CD8-positive, alpha-beta memory T cell (primary cell): ENCODE results near the gene OR13H1. TPM values are rescaled to one million over a fixed set of nuclear protein-coding genes. Genes with fewer than 3 reads are reported as not detected.
"Not testable (repeated sequence)": the region's sequence is repeated elsewhere in the genome, so short reads cannot be mapped to it uniquely, and the experiment has no call there.

Source experiments
- CTCF ChIA-PET: fragments of 350-600 bp; sonication (Branson Sonifier 250); formaldehyde crosslinking; loops from one replicate; lab custom pipeline; 2021; ENCODE audit warnings: antibody characterized with exemption; lab: Charles Lee
- POLR2A ChIA-PET: fragments of 350-600 bp; sonication (Branson Sonifier 250); formaldehyde crosslinking; loops from one replicate; lab custom pipeline; 2021; ENCODE audit warnings: antibody characterized with exemption; lab: Charles Lee
- DNase-seq, 5 donors: peaks; one replicate each; pipeline versions ENCODE4 v3.0.0 to v3.0.0-alpha.2; 2020 to 2022; ENCODE audit warnings: mixed read lengths in 1 of 5
- H3K27ac ChIP-seq: one replicate; pipeline ENCODE4 v1.7.0; 2013; ENCODE audit warnings: low read depth, mild to moderate bottlenecking, low read length, moderate library complexity
- H3K27me3 ChIP-seq: 2 replicates; pipeline ENCODE4 v1.7.0; 2013; ENCODE audit warnings: low read length, mild to moderate bottlenecking; ENCODE audit not compliant: insufficient read depth, poor library complexity, severe bottlenecking
- H3K36me3 ChIP-seq: 2 replicates; pipeline ENCODE4 v1.7.0; 2013; ENCODE audit warnings: mild to moderate bottlenecking, low read length, moderate library complexity; ENCODE audit not compliant: insufficient read depth
- H3K4me1 ChIP-seq: 2 replicates; pipeline ENCODE4 v1.7.0; 2013; ENCODE audit warnings: mild to moderate bottlenecking, low read length, moderate library complexity; ENCODE audit not compliant: insufficient read depth
- H3K4me3 ChIP-seq: 2 replicates; pipeline ENCODE4 v1.7.0; 2013; ENCODE audit warnings: mild to moderate bottlenecking, low read length
- H3K9me3 ChIP-seq: 2 replicates; pipeline ENCODE4 v1.7.0; 2013; ENCODE audit warnings: mild to moderate bottlenecking, low read length
- H3K27ac Mint-ChIP-seq, 8 donors: one replicate each; pipeline ENCODE4 v1.8.0; 2020 to 2021; ENCODE audit warnings: mixed read lengths in 8 of 8, mild to moderate bottlenecking in 6 of 8, inconsistent platforms in 3 of 8, moderate library complexity in 3 of 8
- H3K27me3 Mint-ChIP-seq, 2 donors: one replicate each; pipeline ENCODE4 v1.8.0; 2020 to 2021; ENCODE audit warnings: mixed read lengths in 2 of 2, mild to moderate bottlenecking in 1 of 2, moderate library complexity in 1 of 2
- H3K36me3 Mint-ChIP-seq, 3 donors: one replicate each; pipeline ENCODE4 v1.8.0; 2020 to 2021; ENCODE audit warnings: mixed read lengths in 3 of 3, inconsistent platforms in 1 of 3, mild to moderate bottlenecking in 1 of 3
- H3K4me1 Mint-ChIP-seq, 3 donors: one replicate each; pipeline ENCODE4 v1.8.0; 2020 to 2021; ENCODE audit warnings: mixed read lengths in 3 of 3, inconsistent platforms in 1 of 3, mild to moderate bottlenecking in 1 of 3
- H3K4me3 Mint-ChIP-seq, 7 donors: one replicate each; pipeline ENCODE4 v1.8.0; 2020 to 2021; ENCODE audit warnings: mixed read lengths in 7 of 7, mild to moderate bottlenecking in 6 of 7, moderate library complexity in 4 of 7, inconsistent platforms in 2 of 7
- H3K9me3 Mint-ChIP-seq, 5 donors: one replicate each; pipeline ENCODE4 v1.8.0; 2020 to 2022; ENCODE audit warnings: mixed read lengths in 5 of 5, mild to moderate bottlenecking in 3 of 5, moderate library complexity in 2 of 5, inconsistent platforms in 1 of 5
- polyA plus RNA-seq: library from polyadenylated mRNA; unstranded; fragments of 300-500 nt; fragmentation: Illumina TruSeq; gene quantifications from one replicate; pipeline ENCODE4 v1.2.3, GENCODE V29; 2021
- total RNA-seq, 2 experiments: library from RNA; stranded (reverse); gene quantifications; one replicate each; pipeline ENCODE4 v1.2.3, GENCODE V29; 2021

Gene OR13H1
- not detected for total RNA-seq
- polyA plus RNA-seq = not detected

- H3K27ac Mint-ChIP-seq = no peak within 1 kb of the TSS
- H3K36me3 Mint-ChIP-seq = no peaks in the 10 kb centered on the region
- ChIA-PET POLR2A (no interaction called here), CTCF (no interaction called here)
- no peaks in the 10 kb centered on the region for H3K27me3 ChIP-seq
- H3K9me3 Mint-ChIP-seq = no peaks in the 10 kb centered on the region
- H3K4me1 Mint-ChIP-seq = no peaks in the 10 kb centered on the region
- H3K27me3 Mint-ChIP-seq = peaks cover 0 to 5% of the 10 kb centered on the region in 2 donors
- no peaks in the 10 kb centered on the region for H3K9me3 ChIP-seq
- no peak for DNase-seq
- no peak within 1 kb of the TSS for H3K27ac ChIP-seq
- no peak within 1 kb of the TSS for H3K4me3 ChIP-seq
- H3K4me1 ChIP-seq = no peaks in the 10 kb centered on the region
- no peak within 1 kb of the TSS for H3K4me3 Mint-ChIP-seq
- no peaks in the 10 kb centered on the region for H3K36me3 ChIP-seq
Measured at GRCh38 chrX:131543774-131544173, at the start of gene OR13H1. Gene OR13H1, plus strand, starts transcription at chrX:131544074. Its CDS starts 0 bp downstream, at chrX:131544074.

- H3K4me1 Mint-ChIP-seq, DNase-seq, H3K9me3 ChIP-seq, H3K36me3 ChIP-seq, H3K4me1 ChIP-seq, H3K27me3 ChIP-seq, H3K9me3 Mint-ChIP-seq, POLR2A ChIA-PET, H3K4me3 ChIP-seq, H3K36me3 Mint-ChIP-seq, H3K27ac ChIP-seq, H3K4me3 Mint-ChIP-seq, CTCF ChIA-PET, H3K27me3 Mint-ChIP-seq, H3K27ac Mint-ChIP-seq: not testable (repeated sequence)
Measured at GRCh38 chrX:131501556-131501955, 42.3 kb upstream of the OR13H1 start.

- POLR2A ChIA-PET = no interaction called here
- peaks cover 0 to 8% of the 10 kb centered on the region in 2 donors for H3K27me3 Mint-ChIP-seq
- no peaks in the 10 kb centered on the region for H3K4me1 Mint-ChIP-seq
Measured at GRCh38 chrX:131513159-131513914, 30.5 kb upstream of the OR13H1 start.

GRCh38 chrX:131521824-131522223 is 22.1 kb upstream of the OR13H1 start:
- Histone ChIP-seq H3K27me3 (no peaks in the 10 kb centered on the region), H3K9me3 (no peaks in the 10 kb centered on the region), H3K4me1 (no peaks in the 10 kb centered on the region), H3K27ac (no peak overlapping the region), H3K36me3 (no peaks in the 10 kb centered on the region), H3K4me3 (no peak overlapping the region)
- no peak for DNase-seq
- Mint-ChIP-seq H3K36me3 (no peaks in the 10 kb centered on the region), H3K27ac (no peak overlapping the region), H3K4me1 (no peaks in the 10 kb centered on the region), H3K27me3 (peaks cover 3 to 5% of the 10 kb centered on the region in 2 donors), H3K9me3 (no peaks in the 10 kb centered on the region), H3K4me3 (no peak overlapping the region)
- CTCF ChIA-PET = no interaction called here
- POLR2A ChIA-PET = no interaction called here

More at GRCh38 chrX:131513159-131513914, 30.5 kb upstream of the OR13H1 start:
- Histone ChIP-seq H3K4me3 (no peak overlapping the region), H3K27ac (no peak overlapping the region), H3K4me1 (no peaks in the 10 kb centered on the region), H3K27me3 (no peaks in the 10 kb centered on the region), H3K36me3 (no peaks in the 10 kb centered on the region), H3K9me3 (no peaks in the 10 kb centered on the region)
- no peak for DNase-seq
- Mint-ChIP-seq H3K36me3 (no peaks in the 10 kb centered on the region), H3K4me3 (no peak overlapping the region), H3K27ac (no peak overlapping the region), H3K9me3 (peaks cover 0 to 1% (median 0%) of the 10 kb centered on the region in 5 donors)
- CTCF ChIA-PET = no interaction called here

GRCh38 chrX:131544218-131544617 is 344 bp downstream of the OR13H1 start:
- Mint-ChIP-seq H3K27me3 (peaks cover 0 to 7% of the 10 kb centered on the region in 2 donors), H3K27ac (no peak overlapping the region), H3K4me3 (no peak overlapping the region), H3K9me3 (no peaks in the 10 kb centered on the region), H3K4me1 (no peaks in the 10 kb centered on the region), H3K36me3 (no peaks in the 10 kb centered on the region)
- Histone ChIP-seq H3K36me3 (no peaks in the 10 kb centered on the region), H3K9me3 (no peaks in the 10 kb centered on the region), H3K27ac (no peak overlapping the region), H3K27me3 (no peaks in the 10 kb centered on the region), H3K4me1 (no peaks in the 10 kb centered on the region), H3K4me3 (no peak overlapping the region)
- POLR2A ChIA-PET = no interaction called here
- DNase-seq = no peak
- CTCF ChIA-PET = no interaction called here

GRCh38 chrX:131549011-131549410 is 5.1 kb downstream of the OR13H1 start:
- H3K27ac ChIP-seq = no peak overlapping the region
- ChIA-PET POLR2A (no interaction called here), CTCF (no interaction called here)
- no peak for DNase-seq
- H3K36me3 Mint-ChIP-seq = no peaks in the 10 kb centered on the region
- H3K4me1 ChIP-seq = no peaks in the 10 kb centered on the region
- H3K9me3 ChIP-seq = no peaks in the 10 kb centered on the region
- H3K4me3 ChIP-seq = no peak overlapping the region
- H3K27ac Mint-ChIP-seq = no peak overlapping the region
- no peaks in the 10 kb centered on the region for H3K4me1 Mint-ChIP-seq
- no peaks in the 10 kb centered on the region for H3K9me3 Mint-ChIP-seq
- no peak overlapping the region for H3K4me3 Mint-ChIP-seq
- no peaks in the 10 kb centered on the region for H3K27me3 ChIP-seq
- peaks cover 0 to 10% of the 10 kb centered on the region in 2 donors for H3K27me3 Mint-ChIP-seq
- H3K36me3 ChIP-seq = no peaks in the 10 kb centered on the region

- H3K27me3 ChIP-seq, H3K27ac ChIP-seq, H3K4me1 ChIP-seq, H3K27ac Mint-ChIP-seq, H3K4me3 ChIP-seq, DNase-seq, H3K36me3 Mint-ChIP-seq, H3K27me3 Mint-ChIP-seq, H3K9me3 Mint-ChIP-seq, H3K36me3 ChIP-seq, H3K9me3 ChIP-seq, CTCF ChIA-PET, H3K4me1 Mint-ChIP-seq, POLR2A ChIA-PET, H3K4me3 Mint-ChIP-seq: not testable (repeated sequence)
Measured at GRCh38 chrX:131552453-131552852, 8.6 kb downstream of the OR13H1 start.

- Mint-ChIP-seq H3K27ac (no peak overlapping the region), H3K4me3 (no peak overlapping the region), H3K36me3 (no peaks in the 10 kb centered on the region), H3K9me3 (no peaks in the 10 kb centered on the region), H3K27me3 (peaks cover 0 to 6% of the 10 kb centered on the region in 2 donors), H3K4me1 (no peaks in the 10 kb centered on the region)
- no peak overlapping the region for H3K4me3 ChIP-seq
- no peaks in the 10 kb centered on the region for H3K4me1 ChIP-seq
- H3K36me3 ChIP-seq = no peaks in the 10 kb centered on the region
- H3K27ac ChIP-seq = no peak overlapping the region
- CTCF ChIA-PET = no interaction called here
- H3K27me3 ChIP-seq = no peaks in the 10 kb centered on the region
- H3K9me3 ChIP-seq = no peaks in the 10 kb centered on the region
- POLR2A ChIA-PET = no interaction called here
- DNase-seq = no peak
Measured at GRCh38 chrX:131558562-131558961, 14.7 kb downstream of the OR13H1 start.
